ENCODE data around the gene BCL2A1.
"Not testable (repeated sequence)": the region's sequence is repeated elsewhere in the genome, so short reads cannot be mapped to it uniquely, and the experiment has no call there.

The BCL2A1 gene

GRCh38 chr15:79966634-79967297 lies 4.2 kb downstream of the BCL2A1 start:
- no peaks in the 10 kb centered on the region for H3K9me3 ChIP-seq (ENCODE audit: control insufficient read depth, low read length)
- no peaks in the 10 kb centered on the region for H3K27me3 ChIP-seq (ENCODE audit: control insufficient read depth, insufficient read depth, low read length)
- H3K9ac ChIP-seq (ENCODE audit: low read length): no peak overlapping the region
- H3K4me1 ChIP-seq (ENCODE audit: control insufficient read depth, insufficient read depth, low read length): no peaks in the 10 kb centered on the region
- no peak overlapping the region for H3K4me3 ChIP-seq (ENCODE audit: low read length)
- H3K36me3 ChIP-seq (ENCODE audit: control insufficient read depth, insufficient read depth, low read length): no peaks in the 10 kb centered on the region

- Histone ChIP-seq H3K4me1 (ENCODE audit: control insufficient read depth, insufficient read depth, low read length) (no peaks in the 10 kb centered on the region), H3K4me3 (ENCODE audit: low read length) (no peak overlapping the region), H3K27me3 (ENCODE audit: control insufficient read depth, insufficient read depth, low read length) (no peaks in the 10 kb centered on the region), H3K9me3 (ENCODE audit: control insufficient read depth, low read length) (no peaks in the 10 kb centered on the region), H3K9ac (ENCODE audit: low read length) (no peak overlapping the region), H3K36me3 (ENCODE audit: control insufficient read depth, insufficient read depth, low read length) (no peaks in the 10 kb centered on the region)
These were observed 5.0 kb downstream of the BCL2A1 start for GRCh38 chr15:79965846-79966630.

GRCh38 chr15:79964232-79964805 lies 6.7 kb downstream of the BCL2A1 start:
- Histone ChIP-seq H3K4me3 (ENCODE audit: low read length) (no peak overlapping the region), H3K9ac (ENCODE audit: low read length) (no peak overlapping the region), H3K36me3 (ENCODE audit: control insufficient read depth, insufficient read depth, low read length) (no peaks in the 10 kb centered on the region), H3K27me3 (ENCODE audit: control insufficient read depth, insufficient read depth, low read length) (no peaks in the 10 kb centered on the region), H3K4me1 (ENCODE audit: control insufficient read depth, insufficient read depth, low read length) (no peaks in the 10 kb centered on the region), H3K9me3 (ENCODE audit: control insufficient read depth, low read length) (no peaks in the 10 kb centered on the region)

GRCh38 chr15:79962921-79963320 lies 8.1 kb downstream of the BCL2A1 start:
- not testable (repeated sequence) for H3K4me3 ChIP-seq (ENCODE audit: low read length); H3K9me3 ChIP-seq (ENCODE audit: control insufficient read depth, low read length); H3K4me1 ChIP-seq (ENCODE audit: control insufficient read depth, insufficient read depth, low read length)

GRCh38 chr15:79962178-79962577 lies 8.8 kb downstream of the BCL2A1 start:
- no peak overlapping the region for H3K9ac ChIP-seq (ENCODE audit: low read length)
- no peaks in the 10 kb centered on the region for H3K4me1 ChIP-seq (ENCODE audit: control insufficient read depth, insufficient read depth, low read length)
- H3K27me3 ChIP-seq (ENCODE audit: control insufficient read depth, insufficient read depth, low read length): no peaks in the 10 kb centered on the region
- no peak overlapping the region for H3K4me3 ChIP-seq (ENCODE audit: low read length)
- H3K9me3 ChIP-seq (ENCODE audit: control insufficient read depth, low read length): no peaks in the 10 kb centered on the region
- H3K36me3 ChIP-seq (ENCODE audit: control insufficient read depth, insufficient read depth, low read length): no peaks in the 10 kb centered on the region

More at GRCh38 chr15:79962921-79963320, 8.1 kb downstream of the BCL2A1 start:
- H3K27me3 ChIP-seq (ENCODE audit: control insufficient read depth, insufficient read depth, low read length); H3K9ac ChIP-seq (ENCODE audit: low read length); H3K36me3 ChIP-seq (ENCODE audit: control insufficient read depth, insufficient read depth, low read length): not testable (repeated sequence)

GRCh38 chr15:79960502-79961212 lies 10.3 kb downstream of the BCL2A1 start:
- H3K9me3 ChIP-seq (ENCODE audit: control insufficient read depth, low read length): no peaks in the 10 kb centered on the region
- no peak overlapping the region for H3K4me3 ChIP-seq (ENCODE audit: low read length)
- H3K4me1 ChIP-seq (ENCODE audit: control insufficient read depth, insufficient read depth, low read length): peaks cover 4% of the 10 kb centered on the region
- no peaks in the 10 kb centered on the region for H3K36me3 ChIP-seq (ENCODE audit: control insufficient read depth, insufficient read depth, low read length)
- no peaks in the 10 kb centered on the region for H3K27me3 ChIP-seq (ENCODE audit: control insufficient read depth, insufficient read depth, low read length)
- H3K9ac ChIP-seq (ENCODE audit: low read length): no peak overlapping the region

- Histone ChIP-seq H3K9ac (ENCODE audit: low read length) (no peak overlapping the region), H3K4me3 (ENCODE audit: low read length) (no peak overlapping the region), H3K36me3 (ENCODE audit: control insufficient read depth, insufficient read depth, low read length) (no peaks in the 10 kb centered on the region), H3K27me3 (ENCODE audit: control insufficient read depth, insufficient read depth, low read length) (no peaks in the 10 kb centered on the region), H3K4me1 (ENCODE audit: control insufficient read depth, insufficient read depth, low read length) (peaks cover 4% of the 10 kb centered on the region), H3K9me3 (ENCODE audit: control insufficient read depth, low read length) (no peaks in the 10 kb centered on the region)
These were observed 13.3 kb downstream of the BCL2A1 start for GRCh38 chr15:79957741-79958140.

- Histone ChIP-seq H3K4me1 (ENCODE audit: control insufficient read depth, insufficient read depth, low read length) (peaks cover 4% of the 10 kb centered on the region), H3K36me3 (ENCODE audit: control insufficient read depth, insufficient read depth, low read length) (no peaks in the 10 kb centered on the region), H3K27me3 (ENCODE audit: control insufficient read depth, insufficient read depth, low read length) (no peaks in the 10 kb centered on the region), H3K4me3 (ENCODE audit: low read length) (no peak overlapping the region), H3K9ac (ENCODE audit: low read length) (no peak overlapping the region), H3K9me3 (ENCODE audit: control insufficient read depth, low read length) (no peaks in the 10 kb centered on the region)
These were observed 14.5 kb downstream of the BCL2A1 start for GRCh38 chr15:79956354-79956939.

- peaks cover 4% of the 10 kb centered on the region for H3K4me1 ChIP-seq (ENCODE audit: control insufficient read depth, insufficient read depth, low read length)
- H3K27me3 ChIP-seq (ENCODE audit: control insufficient read depth, insufficient read depth, low read length): no peaks in the 10 kb centered on the region
- H3K9me3 ChIP-seq (ENCODE audit: control insufficient read depth, low read length): no peaks in the 10 kb centered on the region
- H3K9ac ChIP-seq (ENCODE audit: low read length): no peak overlapping the region
- H3K36me3 ChIP-seq (ENCODE audit: control insufficient read depth, insufficient read depth, low read length): no peaks in the 10 kb centered on the region
- no peak overlapping the region for H3K4me3 ChIP-seq (ENCODE audit: low read length)
These were observed 16.3 kb downstream of the BCL2A1 start for GRCh38 chr15:79954661-79955060.

GRCh38 chr15:79953951-79954444 lies 17.0 kb downstream of the BCL2A1 start:
- no peaks in the 10 kb centered on the region for H3K9me3 ChIP-seq (ENCODE audit: control insufficient read depth, low read length)
- no peak overlapping the region for H3K4me3 ChIP-seq (ENCODE audit: low read length)
- no peaks in the 10 kb centered on the region for H3K27me3 ChIP-seq (ENCODE audit: control insufficient read depth, insufficient read depth, low read length)
- no peaks in the 10 kb centered on the region for H3K36me3 ChIP-seq (ENCODE audit: control insufficient read depth, insufficient read depth, low read length)
- no peak overlapping the region for H3K9ac ChIP-seq (ENCODE audit: low read length)
- H3K4me1 ChIP-seq (ENCODE audit: control insufficient read depth, insufficient read depth, low read length): peaks cover 4% of the 10 kb centered on the region

- no peaks in the 10 kb centered on the region for H3K27me3 ChIP-seq (ENCODE audit: control insufficient read depth, insufficient read depth, low read length)
- H3K4me1 ChIP-seq (ENCODE audit: control insufficient read depth, insufficient read depth, low read length): peaks cover 4% of the 10 kb centered on the region
- no peaks in the 10 kb centered on the region for H3K36me3 ChIP-seq (ENCODE audit: control insufficient read depth, insufficient read depth, low read length)
- no peak overlapping the region for H3K4me3 ChIP-seq (ENCODE audit: low read length)
- no peak overlapping the region for H3K9ac ChIP-seq (ENCODE audit: low read length)
- no peaks in the 10 kb centered on the region for H3K9me3 ChIP-seq (ENCODE audit: control insufficient read depth, low read length)
These were observed 18.7 kb downstream of the BCL2A1 start for GRCh38 chr15:79952329-79952728.

Measured in mucosa of stomach (tissue), 1 donor.